GM19324 (cell line): ENCODE results near the gene E2F6.

ENCODE experiments used
- ATAC-seq: cut with Tn5 transposase; IDR thresholded peaks from one replicate; pipeline ENCODE4 v1.9.1; 2021; ENCODE audit warnings: mild to moderate bottlenecking, moderate library complexity; ENCODE audit not compliant: unreplicated experiment, low FRiP score

The E2F6 gene

GRCh38 chr2:11397513-11397912 lies 68.4 kb downstream of the E2F6 start:
- ATAC-seq: no peak

GRCh38 chr2:11396467-11397445 lies 69.2 kb downstream of the E2F6 start:
- no peak for ATAC-seq

- no peak for ATAC-seq
Observed at GRCh38 chr2:11396021-11396420, 69.9 kb downstream of the E2F6 start.

- no peak for ATAC-seq
Observed at GRCh38 chr2:11395389-11395788, 70.6 kb downstream of the E2F6 start.
